Glomerular endothelial cell (primary cell): Measurements from ENCODE around the gene F13B. TPM values are rescaled to one million over a fixed set of nuclear protein-coding genes. Genes with fewer than 3 reads are reported as not detected.
"Not testable (repeated sequence)": the region's sequence is repeated elsewhere in the genome, so short reads cannot be mapped to it uniquely, and the experiment has no call there.

Experiments used
- DNase-seq: peaks from one replicate; pipeline ENCODE4 v3.0.0-alpha.2; 2011; ENCODE audit warnings: low read depth, low spot score; ENCODE audit errors: extremely low read depth
- total RNA-seq: library from RNA; depleted of rRNA; stranded (reverse); fragments of >200 nt; gene quantifications from 2 replicates; pipeline ENCODE4 v1.2.3, GENCODE V29; 2015

F13B gene, protein sequence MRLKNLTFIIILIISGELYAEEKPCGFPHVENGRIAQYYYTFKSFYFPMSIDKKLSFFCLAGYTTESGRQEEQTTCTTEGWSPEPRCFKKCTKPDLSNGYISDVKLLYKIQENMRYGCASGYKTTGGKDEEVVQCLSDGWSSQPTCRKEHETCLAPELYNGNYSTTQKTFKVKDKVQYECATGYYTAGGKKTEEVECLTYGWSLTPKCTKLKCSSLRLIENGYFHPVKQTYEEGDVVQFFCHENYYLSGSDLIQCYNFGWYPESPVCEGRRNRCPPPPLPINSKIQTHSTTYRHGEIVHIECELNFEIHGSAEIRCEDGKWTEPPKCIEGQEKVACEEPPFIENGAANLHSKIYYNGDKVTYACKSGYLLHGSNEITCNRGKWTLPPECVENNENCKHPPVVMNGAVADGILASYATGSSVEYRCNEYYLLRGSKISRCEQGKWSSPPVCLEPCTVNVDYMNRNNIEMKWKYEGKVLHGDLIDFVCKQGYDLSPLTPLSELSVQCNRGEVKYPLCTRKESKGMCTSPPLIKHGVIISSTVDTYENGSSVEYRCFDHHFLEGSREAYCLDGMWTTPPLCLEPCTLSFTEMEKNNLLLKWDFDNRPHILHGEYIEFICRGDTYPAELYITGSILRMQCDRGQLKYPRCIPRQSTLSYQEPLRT
- total RNA-seq: not detected in 2 replicates

DNA sequence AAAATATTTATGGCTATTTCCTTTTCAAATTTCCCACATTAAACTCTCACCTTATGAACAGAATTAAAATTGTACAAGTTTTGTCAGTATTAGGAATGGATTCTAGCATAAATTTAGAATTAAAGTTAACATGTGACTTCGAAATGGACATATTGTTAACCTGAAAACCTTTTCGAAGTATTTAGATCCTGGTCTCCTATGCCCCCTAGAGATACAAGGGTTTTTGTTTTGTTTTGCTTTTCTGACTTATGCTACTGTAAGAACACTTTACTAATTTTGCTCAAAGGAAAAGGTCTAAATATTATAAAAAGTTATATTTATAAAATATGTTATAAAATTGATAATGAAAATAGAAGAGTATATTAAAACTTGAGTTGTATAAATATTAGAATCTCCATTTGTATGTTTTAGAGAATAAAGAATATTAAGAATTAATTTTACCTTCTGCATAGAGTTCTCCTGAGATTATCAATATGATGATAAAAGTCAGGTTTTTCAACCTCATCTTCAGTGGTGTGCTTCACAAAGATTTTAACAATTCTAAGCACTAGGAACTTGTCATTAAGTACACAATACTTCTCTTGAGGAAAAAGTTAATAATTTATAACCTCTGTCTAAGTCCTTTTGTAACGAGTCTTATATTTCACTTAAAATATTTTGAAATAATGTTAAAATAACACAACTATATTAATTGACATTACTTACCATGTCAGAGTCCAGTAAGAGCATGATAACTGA, at the start of gene F13B:
F13B (minus strand) TSS at position 542 of the 738 bp plus-strand sequence; CDS start at position 505, 37 bp downstream.
- DNase-seq: no peak

DNA sequence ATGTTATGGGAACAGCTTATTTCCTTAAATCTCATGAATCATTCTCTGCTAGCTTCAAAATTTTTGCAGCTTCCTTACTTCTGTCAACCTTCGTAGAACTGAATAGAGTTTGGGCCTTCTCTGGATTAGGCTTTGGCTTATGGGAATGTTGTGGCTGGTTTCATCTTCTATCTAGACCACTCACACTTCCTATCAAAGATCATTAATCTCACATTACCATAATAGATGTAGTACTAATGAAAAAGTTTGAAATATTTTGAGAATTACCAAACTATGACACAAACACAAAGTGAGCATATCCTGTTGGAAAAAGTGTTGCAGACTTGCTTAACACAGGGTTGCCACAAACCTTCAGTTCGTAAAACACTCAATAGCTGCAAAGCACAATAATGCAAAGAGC, 49.1 kb upstream of the F13B start:
- no peak for DNase-seq

GRCh38 chr1:197106869-197107268, 39.8 kb upstream of the F13B start:
- no peak for DNase-seq

GRCh38 chr1:197103300-197103699, 36.2 kb upstream of the F13B start:
- DNase-seq: no peak

GRCh38 chr1:197101978-197102377, 34.9 kb upstream of the F13B start:
- no peak for DNase-seq

- no peak for DNase-seq
Measured at GRCh38 chr1:197100677-197101076, 33.6 kb upstream of the F13B start.

- DNase-seq: no peak
Measured at GRCh38 chr1:197099444-197099843, 32.4 kb upstream of the F13B start.

- not testable (repeated sequence) for DNase-seq
Measured at GRCh38 chr1:197096971-197097370, 29.9 kb upstream of the F13B start.

GRCh38 chr1:197096137-197096536, 29.1 kb upstream of the F13B start:
- DNase-seq: no peak

- no peak for DNase-seq
Measured at GRCh38 chr1:197093226-197093885, 26.3 kb upstream of the F13B start.

DNA sequence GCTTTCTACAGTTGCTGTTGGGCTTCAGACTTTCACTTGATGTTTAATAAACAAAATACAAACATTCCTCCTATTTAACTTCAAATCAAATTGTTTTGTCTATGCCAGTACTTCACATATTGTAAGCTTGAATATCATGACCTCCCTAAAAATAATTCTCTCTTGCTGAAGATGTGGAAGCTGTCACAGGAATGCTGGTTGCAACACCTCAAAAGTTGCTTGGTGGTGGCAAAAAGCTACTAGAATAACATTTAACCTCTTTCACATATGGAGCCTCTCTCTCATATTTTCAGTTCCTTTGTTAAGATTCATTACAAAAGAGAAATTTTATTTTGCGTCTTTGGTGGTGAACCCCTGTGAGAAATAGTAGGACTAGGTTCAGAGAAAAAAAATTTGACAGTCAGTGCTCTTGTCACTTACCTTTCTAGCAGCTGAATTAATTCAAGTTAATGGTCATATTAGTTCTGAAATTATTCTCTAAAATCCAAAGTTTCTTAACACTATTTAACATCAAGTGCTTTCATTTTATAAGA, 25.5 kb upstream of the F13B start:
- DNase-seq: no peak

DNA sequence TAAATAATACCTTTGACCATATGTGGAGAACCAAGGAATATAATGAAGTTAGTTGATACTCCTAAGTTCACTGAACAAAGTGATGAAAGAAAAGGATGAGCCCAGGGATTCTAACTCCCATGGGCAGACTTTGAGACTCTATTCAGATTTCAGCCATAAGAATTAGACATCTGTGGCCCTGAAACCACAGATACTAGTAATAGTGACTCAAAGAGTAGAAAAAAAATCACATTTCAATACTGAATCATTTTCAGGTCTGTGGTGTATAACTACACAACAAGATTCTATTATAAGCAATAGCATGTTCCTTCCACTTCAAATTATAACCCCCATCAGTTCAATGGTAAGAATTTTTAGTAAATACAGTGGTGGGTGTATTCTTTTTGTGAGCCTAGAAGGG, 16.4 kb upstream of the F13B start:
- DNase-seq: no peak

DNA sequence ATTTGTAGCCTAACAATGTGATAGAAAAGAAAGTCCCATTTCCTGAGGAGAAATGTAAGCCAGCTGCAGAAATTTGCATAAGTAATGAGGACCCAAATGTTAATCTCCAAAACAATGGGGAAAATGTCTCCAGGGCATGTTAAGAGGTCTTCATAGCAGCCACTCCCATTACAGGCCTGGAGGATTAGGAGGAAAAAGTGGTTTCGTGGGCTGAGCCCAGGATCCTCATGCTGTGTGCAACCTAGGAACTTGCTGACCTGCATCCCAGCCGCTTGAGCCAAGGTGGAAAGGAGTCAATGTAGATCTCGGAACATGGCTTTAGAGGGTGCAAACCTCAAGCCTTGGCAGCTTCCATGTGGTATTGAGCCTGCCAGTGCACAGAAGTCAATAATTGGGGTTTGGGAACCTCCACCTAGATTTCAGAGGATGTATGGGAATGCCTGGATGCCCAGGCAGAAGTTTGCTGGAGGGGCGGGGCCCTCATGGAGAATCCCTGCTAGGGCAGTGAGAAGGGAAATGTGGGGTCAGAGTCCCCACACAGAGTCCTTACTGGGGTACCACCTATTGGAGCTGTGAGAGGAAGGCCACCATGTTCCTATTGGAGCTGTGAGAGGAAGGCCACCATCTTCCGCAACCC, 14.2 kb upstream of the F13B start:
- no peak for DNase-seq

DNA sequence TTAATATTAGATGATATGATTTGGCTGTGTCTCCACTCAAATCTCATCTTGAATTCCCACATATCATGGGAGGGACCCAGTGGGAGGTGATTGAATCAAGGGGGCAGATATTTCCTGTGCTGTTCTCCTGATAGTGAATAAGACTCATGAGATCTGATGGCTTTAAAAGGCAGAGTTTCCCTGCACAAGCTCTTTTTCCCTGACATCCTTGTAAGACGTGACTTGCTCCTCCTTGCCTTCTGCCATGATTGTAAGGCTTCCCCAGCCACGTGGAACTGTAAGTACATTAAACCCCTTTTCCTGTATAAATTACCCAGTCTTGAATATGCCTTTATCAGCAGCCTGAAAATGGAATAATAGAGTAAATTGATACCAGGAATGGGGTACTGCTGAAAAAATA, 13.3 kb upstream of the F13B start:
- no peak for DNase-seq

- no peak for DNase-seq
Measured at GRCh38 chr1:197076585-197076984, 9.5 kb upstream of the F13B start.

- no peak for DNase-seq
Measured at GRCh38 chr1:197073978-197074377, 6.9 kb upstream of the F13B start.

DNA sequence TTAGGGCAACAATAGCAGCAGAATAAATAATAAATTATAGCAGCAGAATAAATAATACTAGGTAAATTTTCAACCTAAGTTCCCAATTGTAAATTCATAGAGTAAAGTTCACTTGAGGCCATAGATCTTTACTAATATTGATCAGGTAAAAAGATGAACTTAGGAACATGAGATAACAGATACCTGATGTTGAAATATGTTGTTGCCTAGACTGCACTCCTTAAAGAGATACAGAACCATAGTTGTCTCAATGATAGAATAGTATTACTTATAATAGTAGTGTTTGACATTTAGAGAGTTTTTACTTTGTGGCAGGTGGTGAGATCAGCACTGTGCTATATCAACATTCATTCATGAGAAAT, 378 bp upstream of the F13B start:
- DNase-seq: no peak

GRCh38 chr1:197066277-197066676, 783 bp downstream of the F13B start:
- no peak for DNase-seq

GRCh38 chr1:197065559-197065958, 1.5 kb downstream of the F13B start:
- DNase-seq: no peak

DNA sequence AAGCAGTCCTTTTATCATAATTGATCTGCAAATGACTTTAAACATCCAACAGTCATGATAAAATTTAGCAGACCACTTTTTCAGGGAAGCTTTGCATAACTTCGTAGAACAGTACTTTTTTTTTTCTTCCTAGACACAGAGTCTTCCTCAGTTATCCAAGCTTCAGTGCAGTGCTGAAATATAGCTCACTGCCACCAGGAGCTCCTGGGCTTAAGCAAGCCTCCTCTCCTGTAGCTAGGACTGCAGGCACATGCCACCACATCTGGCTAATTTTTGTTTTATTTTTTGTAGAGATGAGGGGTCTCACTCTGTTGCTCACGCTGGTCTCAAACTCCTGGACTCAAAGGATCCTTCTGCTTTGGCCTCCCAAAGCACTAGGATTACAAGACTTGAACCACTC, 3.8 kb downstream of the F13B start:
- DNase-seq: no peak
